Measurements from ENCODE around the gene KCNIP4.

DNA sequence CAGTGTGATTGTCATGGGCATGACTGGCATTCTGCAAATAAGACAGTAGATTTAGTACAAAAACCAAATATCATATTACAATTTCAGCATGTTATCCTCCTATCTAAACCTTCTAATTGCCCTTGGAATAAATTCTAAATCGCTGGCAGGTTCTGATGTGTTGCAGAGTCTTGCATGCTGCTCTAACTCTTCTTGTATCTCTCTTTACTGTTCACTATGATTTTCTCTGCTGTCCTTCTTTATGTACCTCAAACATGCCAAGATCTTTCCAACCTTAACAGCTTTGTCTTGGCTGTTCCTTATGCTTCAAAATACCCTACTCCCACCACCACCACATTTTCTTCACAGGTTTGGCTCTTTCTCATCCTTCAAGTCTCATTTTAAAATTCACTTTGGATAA is 43.0 kb upstream of the KCNIP4 start:
- TF ChIP-seq XRCC5 (IDR thresholded peaks at IDR 0.05; ENCODE audit: low read depth, low read length) (no peak), NRF1 (conservative IDR thresholded peaks at IDR 0.05 in 1 of 2, IDR thresholded peaks at IDR 0.05 in 1 of 2) (no peak)
